ENCODE data around the gene CFAP251. TPM values are rescaled to one million over a fixed set of nuclear protein-coding genes. Genes with fewer than 3 reads are reported as not detected.
A peak's percentile ranks its signal among the peaks of the same experiment; 100 is the strongest.
"Not testable (repeated sequence)": the region's sequence is repeated elsewhere in the genome, so short reads cannot be mapped to it uniquely, and the experiment has no call there.

Gene CFAP251
- total and polyA plus RNA-seq, 2 donors = 0.52 to 3.0 TPM

DNA sequence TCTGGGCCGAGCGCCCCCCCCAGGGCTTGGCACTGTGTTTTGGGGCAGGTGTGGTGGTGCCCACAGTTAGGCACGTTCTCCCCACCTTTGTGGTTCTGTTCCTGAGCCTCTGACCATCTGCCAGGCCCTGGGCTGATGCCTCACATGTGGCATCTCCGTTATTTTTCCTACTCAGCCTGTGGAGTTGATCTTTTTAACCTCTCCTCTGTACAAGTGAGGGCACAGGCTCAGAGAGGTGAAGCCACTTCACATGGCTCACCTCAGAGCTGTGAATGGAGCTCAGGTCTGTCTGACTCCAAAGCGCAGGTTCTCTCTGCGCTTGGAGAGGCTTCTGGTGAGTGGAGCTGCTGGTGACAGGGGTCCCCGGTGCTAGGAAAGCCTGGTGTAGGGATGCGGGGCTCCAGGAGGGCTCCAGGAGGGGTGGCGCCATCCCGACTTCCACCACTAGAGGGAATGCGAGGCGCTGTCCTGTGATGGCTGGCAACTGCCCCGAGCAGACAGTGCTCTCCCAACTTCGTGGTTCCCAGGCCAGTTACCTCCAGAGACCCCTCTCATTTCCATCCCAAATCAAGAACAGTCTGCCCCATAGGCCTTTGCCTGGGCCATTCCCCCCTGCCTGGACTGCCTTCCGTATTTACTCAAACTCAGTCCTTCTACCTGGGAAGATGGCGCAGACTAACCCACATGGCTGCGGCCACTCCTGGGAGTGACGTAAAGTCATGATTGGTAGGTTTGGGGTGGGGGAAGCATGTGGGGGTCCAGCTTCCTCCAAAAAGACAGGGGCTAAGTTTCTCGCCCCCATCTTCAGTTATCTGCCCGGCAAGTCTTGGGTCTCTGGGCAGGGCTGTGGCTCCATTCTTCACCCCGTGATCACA, 113.2 kb downstream of the CFAP251 start:
- WGBS = 70% methylated on average over 21 of the region's 21 CpGs
- Histone ChIP-seq H3K36me3 (ENCODE audit: insufficient read depth) (no peaks in the 10 kb centered on the region), H3K4me3 (ENCODE audit: low read depth, low read length) (no peak overlapping the region), H3K27ac (ENCODE audit: low read depth) (no peak overlapping the region), H3K4me1 (ENCODE audit: insufficient read depth) (no peaks in the 10 kb centered on the region)
- DNase-seq (ENCODE audit: extremely low spot score) = no peak

- WGBS = 92% methylated on average over 11 of the region's 11 CpGs
- Histone ChIP-seq H3K27ac (ENCODE audit: low read depth) (no peak overlapping the region), H3K4me1 (ENCODE audit: insufficient read depth) (no peaks in the 10 kb centered on the region), H3K36me3 (ENCODE audit: insufficient read depth) (no peaks in the 10 kb centered on the region), H3K4me3 (ENCODE audit: low read depth, low read length) (no peak overlapping the region)
- DNase-seq (ENCODE audit: extremely low spot score) = no peak
Measured at GRCh38 chr12:122032580-122032979, 114.2 kb downstream of the CFAP251 start.

- no peak overlapping the region for H3K27ac ChIP-seq (ENCODE audit: low read depth)
- H3K4me1 ChIP-seq (ENCODE audit: insufficient read depth) = no peaks in the 10 kb centered on the region
- H3K36me3 ChIP-seq (ENCODE audit: insufficient read depth) = no peaks in the 10 kb centered on the region
- WGBS = 85% methylated on average over 8 of the region's 8 CpGs
- no peak for DNase-seq (ENCODE audit: extremely low spot score)
- H3K4me3 ChIP-seq (ENCODE audit: low read depth, low read length) = no peak overlapping the region
Measured at GRCh38 chr12:122035292-122035691, 116.9 kb downstream of the CFAP251 start.

- DNase-seq (ENCODE audit: extremely low spot score) = no peak
- Histone ChIP-seq H3K4me1 (ENCODE audit: insufficient read depth) (no peaks in the 10 kb centered on the region), H3K36me3 (ENCODE audit: insufficient read depth) (no peaks in the 10 kb centered on the region), H3K4me3 (ENCODE audit: low read depth, low read length) (no peak overlapping the region), H3K27ac (ENCODE audit: low read depth) (no peak overlapping the region)
- 91% methylated on average over 6 of the region's 6 CpGs for WGBS
Measured at GRCh38 chr12:122036153-122036552, 117.8 kb downstream of the CFAP251 start.

DNA sequence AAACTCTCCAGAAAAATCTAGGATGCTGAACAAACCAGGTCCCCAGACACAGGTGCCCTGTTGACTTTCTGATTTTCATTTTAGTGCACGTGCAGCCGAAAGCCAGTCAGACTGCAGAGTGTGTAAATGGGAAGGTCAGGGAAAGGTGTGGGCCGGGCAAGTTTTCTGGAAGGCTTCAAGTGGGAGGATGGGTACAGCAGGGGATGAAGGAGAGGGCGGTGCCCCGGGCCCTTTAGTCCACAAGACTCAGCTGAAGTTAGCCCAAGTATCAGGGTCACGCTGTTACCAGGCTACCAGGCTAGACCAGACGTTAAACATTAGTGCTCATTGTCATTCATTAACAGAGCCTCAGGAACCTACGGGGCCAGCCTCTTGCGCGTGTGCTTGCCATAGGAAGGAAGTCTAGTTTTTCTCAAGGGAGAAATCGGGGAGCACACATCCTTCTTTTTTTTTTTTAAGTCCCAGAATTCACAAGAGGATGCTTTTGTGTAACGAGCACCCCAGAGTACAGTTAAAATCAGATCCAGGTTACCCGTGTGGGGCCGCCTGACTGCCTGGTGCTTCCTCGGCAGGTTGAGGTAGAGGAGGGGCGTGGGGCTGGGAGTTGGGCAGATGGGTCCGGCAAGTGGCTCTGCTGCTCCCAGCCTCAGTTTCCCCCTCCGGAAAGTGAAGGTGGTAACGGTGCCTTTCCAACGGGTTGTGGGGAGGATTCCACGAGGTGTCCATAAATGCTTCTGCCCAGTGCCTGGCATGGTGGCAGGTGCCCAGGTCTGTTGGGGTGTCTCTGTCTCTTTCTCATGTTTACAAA, 122.4 kb downstream of the CFAP251 start:
- 87% methylated on average over 21 of the region's 21 CpGs for WGBS
- Histone ChIP-seq H3K27ac (ENCODE audit: low read depth) (no peak overlapping the region), H3K4me1 (ENCODE audit: insufficient read depth) (no peaks in the 10 kb centered on the region), H3K4me3 (ENCODE audit: low read depth, low read length) (no peak overlapping the region), H3K36me3 (ENCODE audit: insufficient read depth) (no peaks in the 10 kb centered on the region)
- DNase-seq (ENCODE audit: extremely low spot score) = no peak

DNA sequence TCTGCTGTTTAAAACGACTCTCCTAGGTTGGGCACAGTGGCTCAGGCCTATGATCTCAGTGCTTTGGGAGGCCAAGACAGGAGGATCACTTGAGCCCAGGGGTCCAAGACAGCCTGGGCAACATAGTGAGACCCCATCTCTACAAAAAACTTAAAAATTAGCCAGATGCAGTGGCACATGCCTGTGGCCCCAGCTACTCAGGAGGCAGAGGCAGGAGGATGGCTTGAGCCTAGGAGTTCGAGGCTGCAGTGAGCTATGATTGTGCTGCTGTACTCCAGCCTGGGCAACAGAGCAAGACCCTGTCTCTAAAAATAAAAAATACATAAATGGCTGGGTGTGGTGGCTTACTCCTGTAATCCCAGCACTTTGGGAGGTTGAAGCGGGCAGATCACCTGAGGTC, 123.1 kb downstream of the CFAP251 start:
- H3K4me1 ChIP-seq (ENCODE audit: insufficient read depth); H3K4me3 ChIP-seq (ENCODE audit: low read depth, low read length); DNase-seq (ENCODE audit: extremely low spot score); H3K36me3 ChIP-seq (ENCODE audit: insufficient read depth); H3K27ac ChIP-seq (ENCODE audit: low read depth): not testable (repeated sequence)
- 97% methylated on average over 3 of the region's 3 CpGs for WGBS

GRCh38 chr12:122042910-122043309, 124.5 kb downstream of the CFAP251 start:
- no peak for DNase-seq (ENCODE audit: extremely low spot score)
- no peak overlapping the region for H3K4me3 ChIP-seq (ENCODE audit: low read depth, low read length)
- H3K36me3 ChIP-seq (ENCODE audit: insufficient read depth) = no peaks in the 10 kb centered on the region
- no peaks in the 10 kb centered on the region for H3K4me1 ChIP-seq (ENCODE audit: insufficient read depth)
- 88% methylated on average over 11 of the region's 11 CpGs for WGBS
- H3K27ac ChIP-seq (ENCODE audit: low read depth) = no peak overlapping the region

DNA sequence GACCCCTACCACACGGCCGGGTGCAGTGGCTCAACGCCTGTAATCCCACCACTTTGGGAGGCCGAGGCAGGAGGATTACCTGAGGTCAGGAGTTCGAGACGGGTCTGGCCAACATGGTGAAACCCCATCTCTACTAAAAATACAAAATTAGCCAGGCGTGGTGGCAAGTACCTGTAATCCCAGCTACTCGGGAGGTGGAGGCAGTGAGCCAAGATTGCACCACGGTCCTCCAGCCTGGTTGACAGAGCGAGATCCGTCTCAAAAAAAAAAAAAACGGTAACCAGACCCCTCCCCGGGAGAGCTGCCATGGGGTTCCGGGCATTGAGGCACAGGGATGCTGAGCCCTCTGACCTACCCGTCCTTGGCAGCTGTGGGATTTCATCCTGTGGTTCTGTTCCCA, 125.1 kb downstream of the CFAP251 start:
- no peak overlapping the region for H3K27ac ChIP-seq (ENCODE audit: low read depth)
- 94% methylated on average over 15 of the region's 15 CpGs for WGBS
- no peak for DNase-seq (ENCODE audit: extremely low spot score)
- no peaks in the 10 kb centered on the region for H3K4me1 ChIP-seq (ENCODE audit: insufficient read depth)
- no peak overlapping the region for H3K4me3 ChIP-seq (ENCODE audit: low read depth, low read length)
- H3K36me3 ChIP-seq (ENCODE audit: insufficient read depth) = no peaks in the 10 kb centered on the region

DNA sequence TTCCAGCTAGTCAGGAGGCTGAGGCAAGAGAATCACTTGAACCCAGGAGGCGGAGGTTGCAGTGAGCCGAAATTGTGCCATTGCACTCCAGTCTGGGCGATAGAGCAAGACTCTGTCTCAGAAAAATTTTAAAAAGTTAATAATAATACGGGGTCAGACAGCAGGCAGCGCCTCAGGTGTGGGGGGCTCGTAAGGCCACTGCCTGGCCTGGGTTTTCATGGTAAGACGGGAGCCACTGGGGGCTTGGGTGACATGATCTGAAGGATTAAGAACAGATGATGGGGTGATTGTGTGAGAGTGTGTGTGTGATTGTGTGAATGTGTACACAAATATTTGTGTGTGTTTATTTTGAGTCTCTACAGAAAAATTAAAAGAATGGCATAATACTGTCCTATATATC, 126.9 kb downstream of the CFAP251 start:
- H3K4me3 ChIP-seq (ENCODE audit: low read depth, low read length) = no peak overlapping the region
- no peak for DNase-seq (ENCODE audit: extremely low spot score)
- no peak overlapping the region for H3K27ac ChIP-seq (ENCODE audit: low read depth)
- H3K4me1 ChIP-seq (ENCODE audit: insufficient read depth) = no peaks in the 10 kb centered on the region
- 98% methylated on average over 7 of the region's 7 CpGs for WGBS
- no peaks in the 10 kb centered on the region for H3K36me3 ChIP-seq (ENCODE audit: insufficient read depth)

GRCh38 chr12:122046145-122046544, 127.8 kb downstream of the CFAP251 start:
- Histone ChIP-seq H3K4me3 (ENCODE audit: low read depth, low read length) (no peak overlapping the region), H3K27ac (ENCODE audit: low read depth) (no peak overlapping the region), H3K36me3 (ENCODE audit: insufficient read depth) (no peaks in the 10 kb centered on the region), H3K4me1 (ENCODE audit: insufficient read depth) (no peaks in the 10 kb centered on the region)
- WGBS = 97% methylated on average over 7 of the region's 7 CpGs
- DNase-seq (ENCODE audit: extremely low spot score) = no peak

DNA sequence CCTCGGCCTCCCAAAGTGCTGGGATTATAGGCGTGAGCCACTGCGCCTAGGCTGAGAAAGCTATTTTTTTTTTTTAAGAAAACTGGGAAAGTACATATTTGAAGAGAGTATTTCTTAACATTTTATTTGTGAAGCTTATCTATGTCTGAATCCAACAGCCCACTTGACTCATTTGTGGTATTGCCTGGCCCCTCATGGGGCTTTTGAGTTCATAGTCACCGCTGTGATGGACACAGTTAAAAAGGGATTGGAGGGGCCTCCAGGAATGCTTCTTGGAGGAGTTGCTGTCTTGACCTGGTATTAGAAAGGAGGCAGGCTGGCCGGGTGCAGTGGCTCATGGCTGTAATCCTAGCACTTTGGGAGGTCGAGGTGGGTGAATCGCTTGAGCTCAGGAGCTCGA, 129.8 kb downstream of the CFAP251 start:
- DNase-seq (ENCODE audit: extremely low spot score) = no peak
- no peak overlapping the region for H3K4me3 ChIP-seq (ENCODE audit: low read depth, low read length)
- 89% methylated on average over 8 of the region's 8 CpGs for WGBS
- H3K4me1 ChIP-seq (ENCODE audit: insufficient read depth) = no peaks in the 10 kb centered on the region
- H3K27ac ChIP-seq (ENCODE audit: low read depth) = no peak overlapping the region
- no peaks in the 10 kb centered on the region for H3K36me3 ChIP-seq (ENCODE audit: insufficient read depth)

- H3K4me1 ChIP-seq (ENCODE audit: insufficient read depth) = no peaks in the 10 kb centered on the region
- no peak overlapping the region for H3K4me3 ChIP-seq (ENCODE audit: low read depth, low read length)
- DNase-seq (ENCODE audit: extremely low spot score) = no peak
- 90% methylated on average over 9 of the region's 9 CpGs for WGBS
- no peak overlapping the region for H3K27ac ChIP-seq (ENCODE audit: low read depth)
- H3K36me3 ChIP-seq (ENCODE audit: insufficient read depth) = no peaks in the 10 kb centered on the region
Measured at GRCh38 chr12:122049827-122050226, 131.4 kb downstream of the CFAP251 start.

DNA sequence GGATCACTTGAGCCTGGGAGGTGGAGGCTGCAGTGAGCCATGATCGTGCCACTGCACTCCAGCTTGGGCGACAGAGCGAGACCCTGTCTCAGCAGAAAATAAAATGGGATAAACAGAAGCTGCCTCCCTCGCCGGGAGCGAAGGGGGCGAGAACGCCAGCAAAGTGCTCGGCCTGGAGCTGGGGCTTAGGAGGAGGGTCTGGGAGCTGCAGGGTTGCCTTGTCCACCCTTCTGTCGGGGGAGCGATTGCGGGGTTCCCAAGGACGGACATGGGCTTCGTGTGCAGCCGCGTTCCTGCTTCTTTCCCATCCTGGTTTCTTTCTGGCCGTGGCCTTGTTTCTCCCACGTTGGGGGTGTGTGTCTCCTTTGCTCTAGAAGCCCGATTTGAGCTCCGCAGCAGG, 132.3 kb downstream of the CFAP251 start:
- H3K36me3 ChIP-seq (ENCODE audit: insufficient read depth) = no peaks in the 10 kb centered on the region
- peak overlapping the region; percentile 42 for H3K27ac ChIP-seq (ENCODE audit: low read depth)

More for the DNA sequence above, 132.3 kb downstream of the CFAP251 start:
- Histone ChIP-seq H3K4me1 (ENCODE audit: insufficient read depth) (no peaks in the 10 kb centered on the region), H3K4me3 (ENCODE audit: low read depth, low read length) (no peak overlapping the region)
- 84% methylated on average over 20 of the region's 20 CpGs for WGBS
- no peak for DNase-seq (ENCODE audit: extremely low spot score)
